Activated CD4-positive, alpha-beta T cell treated with anti-CD3 and anti-CD28 coated beads, Interleukin-2, Interleukin-6, amounts not matched to agents 100 ng/mL and 50 ng/mL, durations not matched to agents 16 hours and 8 hours (primary cell): ENCODE results near the gene CTNNBIP1.
A peak's percentile ranks its signal among the peaks of the same experiment; 100 is the strongest.
"Not testable (repeated sequence)": the region's sequence is repeated elsewhere in the genome, so short reads cannot be mapped to it uniquely, and the experiment has no call there.

ENCODE experiments used
- DNase-seq: peaks from one replicate; pipeline ENCODE4 v3.0.0-alpha.2; 2020

The CTNNBIP1 gene

GRCh38 chr1:9910076-9910422 is at the start of gene CTNNBIP1:
TSS of gene CTNNBIP1 (minus strand) at chr1:9910269. CDS start at chr1:9872064, 38,205 bp downstream.
- DNase-seq, result no peak

- DNase-seq, result no peak
Observed at GRCh38 chr1:9957726-9958125, 47.7 kb upstream of the CTNNBIP1 start.

GRCh38 chr1:9946315-9946714 is 36.2 kb upstream of the CTNNBIP1 start:
- no peak for DNase-seq

GRCh38 chr1:9942939-9943788 is 33.1 kb upstream of the CTNNBIP1 start, which contains the start of the genes LZIC and NMNAT1:
TSS of gene LZIC (minus strand) at chr1:9943391. CDS start at chr1:9936619, 6,772 bp downstream.
TSS of gene NMNAT1 (plus strand) at chr1:9943475. CDS start at chr1:9972074, 28,599 bp downstream.
- peak; percentile 95 for DNase-seq

GRCh38 chr1:9942399-9942938 is 32.4 kb upstream of the CTNNBIP1 start:
- DNase-seq, result peak; percentile 65

- no peak for DNase-seq
Observed at GRCh38 chr1:9929431-9930385, 19.6 kb upstream of the CTNNBIP1 start.

- DNase-seq, result no peak
Observed at GRCh38 chr1:9927259-9927658, 17.2 kb upstream of the CTNNBIP1 start.

GRCh38 chr1:9922342-9922741 is 12.3 kb upstream of the CTNNBIP1 start:
- no peak for DNase-seq

GRCh38 chr1:9920606-9921005 is 10.5 kb upstream of the CTNNBIP1 start:
- DNase-seq, result no peak

GRCh38 chr1:9917901-9918300 is 7.8 kb upstream of the CTNNBIP1 start:
- DNase-seq, result peak; percentile 8

GRCh38 chr1:9917495-9917894 is 7.4 kb upstream of the CTNNBIP1 start:
- DNase-seq, result not testable (repeated sequence)

- no peak for DNase-seq
Observed at GRCh38 chr1:9916452-9916851, 6.4 kb upstream of the CTNNBIP1 start.

GRCh38 chr1:9914610-9914937 is 4.5 kb upstream of the CTNNBIP1 start:
- DNase-seq, result no peak

GRCh38 chr1:9912264-9912936 is 2.3 kb upstream of the CTNNBIP1 start:
- DNase-seq, result no peak

GRCh38 chr1:9910423-9911178 is 532 bp upstream of the CTNNBIP1 start:
- DNase-seq, result peak; percentile 100

GRCh38 chr1:9909234-9910046 is 629 bp downstream of the CTNNBIP1 start:
- peak; percentile 65 for DNase-seq

GRCh38 chr1:9908871-9909233 is 1.2 kb downstream of the CTNNBIP1 start:
- no peak for DNase-seq

- DNase-seq, result no peak
Observed at GRCh38 chr1:9907441-9907840, 2.6 kb downstream of the CTNNBIP1 start.

- DNase-seq, result no peak
Observed at GRCh38 chr1:9906466-9906865, 3.6 kb downstream of the CTNNBIP1 start.

GRCh38 chr1:9905010-9905409 is 5.1 kb downstream of the CTNNBIP1 start:
- peak; percentile 25 for DNase-seq

GRCh38 chr1:9904596-9904995 is 5.5 kb downstream of the CTNNBIP1 start:
- DNase-seq, result no peak
